GM12874 (cell line): ENCODE results near the gene RNLS.

Experiments used
- TF ChIP-seq, protein P1 (sequence below): IDR thresholded peaks from 2 replicates; pipeline ENCODE4 v1.5.1; 2011; ENCODE audit warnings: low read depth, mild to moderate bottlenecking, control low read depth, low read length, moderate library complexity; ENCODE audit not compliant: insufficient read depth

Gene RNLS

DNA sequence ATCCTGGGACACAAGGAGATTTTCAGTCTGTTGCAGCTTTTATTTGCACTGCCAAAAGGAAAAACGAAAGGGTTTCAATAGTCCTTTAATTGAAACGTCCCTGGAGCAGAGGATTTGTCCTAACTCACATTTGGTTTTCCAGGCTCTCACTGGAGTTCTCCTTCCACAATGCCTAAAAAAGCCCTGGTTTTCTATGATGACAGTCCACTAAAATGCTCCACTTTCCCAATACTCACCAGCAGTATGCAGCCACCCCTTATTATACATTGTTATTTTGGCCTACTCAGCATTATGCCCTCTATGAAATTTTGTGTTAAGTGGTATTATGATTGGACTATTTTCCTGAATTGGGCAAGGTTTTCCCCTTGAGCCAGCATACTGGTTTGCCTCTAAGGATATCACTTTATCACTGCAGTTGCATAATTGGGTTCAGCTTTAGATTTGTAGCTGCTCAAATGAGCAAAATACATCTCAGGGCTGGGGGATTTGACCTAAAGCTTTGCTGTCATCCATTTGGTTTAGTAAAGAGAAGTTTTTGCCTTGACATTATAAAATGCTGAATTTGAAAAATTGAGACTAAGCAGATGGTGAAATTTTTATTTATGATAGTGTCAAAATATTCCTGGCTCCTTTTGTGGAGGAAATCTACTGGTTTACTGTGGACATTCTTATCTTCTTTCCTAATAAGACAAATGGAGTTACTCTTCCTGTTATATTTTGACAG lies 239.2 kb downstream of the RNLS start:
- TF ChIP-seq, protein P1, sequence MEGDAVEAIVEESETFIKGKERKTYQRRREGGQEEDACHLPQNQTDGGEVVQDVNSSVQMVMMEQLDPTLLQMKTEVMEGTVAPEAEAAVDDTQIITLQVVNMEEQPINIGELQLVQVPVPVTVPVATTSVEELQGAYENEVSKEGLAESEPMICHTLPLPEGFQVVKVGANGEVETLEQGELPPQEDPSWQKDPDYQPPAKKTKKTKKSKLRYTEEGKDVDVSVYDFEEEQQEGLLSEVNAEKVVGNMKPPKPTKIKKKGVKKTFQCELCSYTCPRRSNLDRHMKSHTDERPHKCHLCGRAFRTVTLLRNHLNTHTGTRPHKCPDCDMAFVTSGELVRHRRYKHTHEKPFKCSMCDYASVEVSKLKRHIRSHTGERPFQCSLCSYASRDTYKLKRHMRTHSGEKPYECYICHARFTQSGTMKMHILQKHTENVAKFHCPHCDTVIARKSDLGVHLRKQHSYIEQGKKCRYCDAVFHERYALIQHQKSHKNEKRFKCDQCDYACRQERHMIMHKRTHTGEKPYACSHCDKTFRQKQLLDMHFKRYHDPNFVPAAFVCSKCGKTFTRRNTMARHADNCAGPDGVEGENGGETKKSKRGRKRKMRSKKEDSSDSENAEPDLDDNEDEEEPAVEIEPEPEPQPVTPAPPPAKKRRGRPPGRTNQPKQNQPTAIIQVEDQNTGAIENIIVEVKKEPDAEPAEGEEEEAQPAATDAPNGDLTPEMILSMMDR: no peak

DNA sequence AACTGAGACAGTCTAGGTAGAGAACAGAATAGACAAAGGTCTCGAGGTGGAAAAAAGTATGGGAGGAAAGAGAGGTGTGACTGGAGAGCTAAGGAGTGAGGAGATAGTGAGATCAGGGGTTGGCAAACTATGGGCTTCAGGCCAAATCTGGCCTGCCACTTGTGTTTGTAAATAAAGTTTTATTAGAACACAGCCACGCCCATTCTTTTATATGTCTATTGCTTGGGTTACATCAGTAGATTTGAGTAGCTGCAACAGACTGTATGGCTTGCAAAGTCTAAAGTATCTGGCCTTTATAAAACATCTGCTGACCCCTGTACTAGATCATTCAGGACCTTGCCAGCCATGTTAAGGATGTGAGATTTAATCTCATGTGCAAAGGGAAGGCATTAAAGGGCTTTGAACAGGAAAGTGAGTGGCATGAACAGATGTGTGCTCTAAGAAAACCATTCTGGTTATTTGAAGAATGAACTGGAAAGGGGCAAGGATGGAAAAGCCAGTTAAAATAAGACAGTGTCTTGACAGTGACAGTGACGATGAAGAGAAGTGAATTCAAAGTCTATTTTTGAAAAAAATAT lies 240.3 kb downstream of the RNLS start:
- TF ChIP-seq, protein P1: no peak

DNA sequence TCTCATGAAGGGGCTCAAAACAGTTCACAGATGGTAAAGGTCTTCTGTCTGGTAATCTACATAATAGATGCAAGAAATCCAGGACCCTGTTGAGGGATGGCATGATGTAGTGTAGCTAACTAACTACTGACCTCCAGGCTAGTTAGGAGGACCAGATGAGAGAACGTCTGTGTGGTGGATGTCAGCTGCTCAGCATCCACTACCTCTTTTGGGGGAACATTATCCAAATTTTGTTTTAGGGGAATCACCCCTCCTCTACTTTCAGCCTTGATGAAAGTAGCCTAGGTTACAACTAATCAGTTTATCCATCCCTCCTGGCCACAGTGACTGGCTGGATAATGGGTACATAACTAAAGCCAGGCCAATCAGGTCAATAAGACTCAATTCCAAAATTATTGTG lies 246.0 kb downstream of the RNLS start:
- TF ChIP-seq, protein P1: no peak

DNA sequence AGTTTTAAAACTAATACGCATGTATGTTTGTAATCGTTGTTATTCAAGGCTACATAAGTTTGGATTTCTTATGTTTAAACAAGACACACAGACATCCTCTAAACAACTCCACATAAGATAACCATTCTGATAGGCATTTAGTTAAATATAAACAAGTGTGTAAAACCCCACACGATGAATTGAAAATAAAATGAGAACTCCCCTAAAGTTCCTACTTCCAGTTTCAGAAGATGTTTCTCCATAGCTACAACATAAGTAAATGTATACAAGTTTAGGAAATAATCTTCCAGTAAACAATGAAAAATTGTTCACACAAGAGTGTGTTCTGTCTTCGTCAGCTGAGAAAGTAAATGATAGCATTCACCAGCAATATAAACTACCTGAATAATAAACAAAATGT lies 246.8 kb downstream of the RNLS start:
- TF ChIP-seq, protein P1: no peak

DNA sequence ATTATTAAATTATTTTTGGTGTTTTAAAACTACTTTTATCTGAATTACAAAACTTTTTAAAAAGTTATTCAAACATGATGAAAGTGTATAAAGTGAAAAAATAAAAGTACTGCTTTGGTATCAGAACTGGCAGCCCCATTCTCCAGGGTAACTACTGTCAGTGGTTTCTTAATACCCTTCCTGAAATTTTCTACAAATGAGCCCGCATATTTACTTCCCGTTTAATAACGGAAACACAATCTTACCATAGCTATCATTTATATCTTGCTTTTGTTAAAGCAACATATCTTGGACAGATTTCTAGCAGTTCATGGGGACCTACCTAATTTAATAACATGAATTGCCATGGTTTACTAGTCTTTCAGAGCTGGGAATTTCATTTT lies 249.9 kb downstream of the RNLS start:
- TF ChIP-seq, protein P1: no peak

DNA sequence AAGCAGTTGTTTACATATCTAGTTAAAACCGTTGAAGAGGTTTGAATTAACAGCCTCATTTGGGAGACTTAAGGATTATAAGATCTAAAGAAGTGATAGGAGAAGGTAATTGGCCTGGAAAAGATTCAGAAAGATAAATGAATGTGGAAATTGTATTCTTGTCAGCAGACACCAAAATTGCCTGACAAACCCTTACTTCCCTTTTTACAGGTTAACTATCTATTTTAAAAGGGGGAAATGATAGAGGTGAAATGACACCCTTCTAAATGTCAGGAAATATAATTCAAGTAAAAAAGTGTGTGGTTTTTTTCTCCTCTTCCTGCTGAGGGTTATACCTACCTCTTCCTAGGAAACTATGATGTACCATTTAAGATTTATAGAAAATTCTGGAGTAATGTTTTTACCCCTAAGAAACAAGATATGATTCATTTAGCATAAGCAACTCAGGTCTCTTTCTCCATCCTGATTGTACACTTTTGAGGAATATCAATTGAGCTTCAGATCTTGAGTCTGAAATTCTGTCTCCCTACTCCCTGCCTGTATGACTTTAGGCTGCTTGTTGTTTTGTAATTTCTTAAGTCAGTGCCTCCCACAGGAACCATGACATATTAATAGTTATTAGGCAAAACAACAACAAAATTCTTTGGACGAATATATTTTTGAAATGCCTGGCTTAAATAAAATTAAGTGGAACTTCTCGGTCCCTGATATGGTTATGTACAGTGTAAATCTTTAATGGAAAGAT lies 250.4 kb downstream of the RNLS start:
- TF ChIP-seq, protein P1: no peak

DNA sequence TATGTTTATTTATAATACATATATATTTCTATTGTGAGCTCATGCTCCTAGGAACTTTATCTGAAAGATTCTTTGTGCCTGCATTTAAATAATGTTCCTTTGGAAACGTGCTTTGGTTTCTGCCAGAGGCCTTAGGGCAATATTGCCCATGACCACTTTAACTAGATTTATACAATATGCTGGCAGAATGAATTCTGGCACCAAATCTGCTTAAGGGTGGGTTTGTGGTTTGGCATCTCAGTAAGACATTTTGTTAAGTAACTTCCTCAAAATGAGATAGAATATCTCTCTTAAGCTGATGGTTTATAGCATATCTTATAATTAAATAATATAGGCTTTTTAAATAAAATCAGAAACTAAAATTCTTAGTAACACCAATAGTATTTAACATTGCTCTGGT lies 252.9 kb downstream of the RNLS start:
- TF ChIP-seq, protein P1: no peak
